Measurements from ENCODE around the gene PPP3R1.
A peak's percentile ranks its signal among the peaks of the same experiment; 100 is the strongest.

PPP3R1 gene

DNA sequence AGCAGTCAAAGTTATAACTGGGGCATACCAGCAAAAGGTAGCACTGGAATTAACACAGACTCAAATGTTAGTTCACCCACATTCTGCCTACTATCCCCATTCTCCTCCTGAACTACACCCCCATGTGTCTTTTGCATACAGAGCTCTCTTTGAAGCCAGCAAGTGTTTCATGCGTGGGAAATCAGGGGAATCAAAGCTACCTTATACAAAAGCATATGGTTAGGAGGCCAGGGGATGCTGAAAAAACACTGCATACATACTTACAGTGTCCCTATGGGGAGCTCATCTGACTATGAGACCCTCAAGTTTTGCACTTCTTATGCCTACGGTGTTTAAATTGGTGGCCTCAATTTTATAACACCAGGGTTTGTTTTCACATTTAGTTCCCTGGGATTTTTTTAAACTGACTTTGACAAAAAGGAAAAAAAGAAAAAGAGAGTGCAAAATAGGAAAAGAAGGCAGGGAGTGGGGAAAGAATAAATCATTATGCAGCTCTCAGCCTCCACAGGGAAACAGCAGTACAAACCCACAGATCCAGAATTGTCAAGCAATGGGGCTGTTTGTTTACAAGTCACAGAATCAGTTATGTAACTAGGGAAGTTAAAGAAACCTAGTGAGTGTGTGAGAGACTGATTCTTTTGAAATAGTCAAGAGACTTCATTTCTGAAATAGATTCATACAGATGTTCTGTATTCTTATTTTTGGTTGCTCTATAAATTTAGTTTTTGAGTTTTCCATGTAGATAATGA is 20.1 kb upstream of the PPP3R1 start:
- H3K4me3 ChIP-seq (ENCODE audit: low read depth, low read length), result no peak overlapping the region
- no peak for DNase-seq (ENCODE audit: low read depth)
- TF ChIP-seq, protein P1, sequence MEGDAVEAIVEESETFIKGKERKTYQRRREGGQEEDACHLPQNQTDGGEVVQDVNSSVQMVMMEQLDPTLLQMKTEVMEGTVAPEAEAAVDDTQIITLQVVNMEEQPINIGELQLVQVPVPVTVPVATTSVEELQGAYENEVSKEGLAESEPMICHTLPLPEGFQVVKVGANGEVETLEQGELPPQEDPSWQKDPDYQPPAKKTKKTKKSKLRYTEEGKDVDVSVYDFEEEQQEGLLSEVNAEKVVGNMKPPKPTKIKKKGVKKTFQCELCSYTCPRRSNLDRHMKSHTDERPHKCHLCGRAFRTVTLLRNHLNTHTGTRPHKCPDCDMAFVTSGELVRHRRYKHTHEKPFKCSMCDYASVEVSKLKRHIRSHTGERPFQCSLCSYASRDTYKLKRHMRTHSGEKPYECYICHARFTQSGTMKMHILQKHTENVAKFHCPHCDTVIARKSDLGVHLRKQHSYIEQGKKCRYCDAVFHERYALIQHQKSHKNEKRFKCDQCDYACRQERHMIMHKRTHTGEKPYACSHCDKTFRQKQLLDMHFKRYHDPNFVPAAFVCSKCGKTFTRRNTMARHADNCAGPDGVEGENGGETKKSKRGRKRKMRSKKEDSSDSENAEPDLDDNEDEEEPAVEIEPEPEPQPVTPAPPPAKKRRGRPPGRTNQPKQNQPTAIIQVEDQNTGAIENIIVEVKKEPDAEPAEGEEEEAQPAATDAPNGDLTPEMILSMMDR (IDR thresholded peaks at IDR 0.05; ENCODE audit: insufficient read depth, low read depth, low read length, missing control alignments), result no peak

DNA sequence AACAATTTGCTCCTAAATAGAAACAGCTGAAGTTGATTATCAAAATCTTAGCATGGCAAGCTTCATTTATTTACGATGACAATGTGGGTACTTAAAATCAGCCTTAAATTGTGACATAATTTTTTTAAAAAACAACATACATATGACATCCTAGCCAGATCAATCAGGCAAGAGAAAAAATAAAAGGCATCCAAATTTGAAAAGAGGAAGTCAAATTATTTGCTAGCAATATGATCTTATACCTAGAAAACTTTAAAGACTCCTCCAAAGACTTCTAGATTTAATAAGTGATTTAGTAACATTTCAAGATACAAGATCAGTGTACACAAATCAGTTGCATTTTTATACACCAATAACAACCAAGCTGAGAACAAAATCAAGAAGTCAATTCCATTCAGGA is 14.3 kb upstream of the PPP3R1 start:
- H3K4me3 ChIP-seq (ENCODE audit: low read depth, low read length), result no peak overlapping the region
- no peak for DNase-seq (ENCODE audit: low read depth)
- TF ChIP-seq, protein P1 (IDR thresholded peaks at IDR 0.05; ENCODE audit: insufficient read depth, low read depth, low read length, missing control alignments), result no peak

DNA sequence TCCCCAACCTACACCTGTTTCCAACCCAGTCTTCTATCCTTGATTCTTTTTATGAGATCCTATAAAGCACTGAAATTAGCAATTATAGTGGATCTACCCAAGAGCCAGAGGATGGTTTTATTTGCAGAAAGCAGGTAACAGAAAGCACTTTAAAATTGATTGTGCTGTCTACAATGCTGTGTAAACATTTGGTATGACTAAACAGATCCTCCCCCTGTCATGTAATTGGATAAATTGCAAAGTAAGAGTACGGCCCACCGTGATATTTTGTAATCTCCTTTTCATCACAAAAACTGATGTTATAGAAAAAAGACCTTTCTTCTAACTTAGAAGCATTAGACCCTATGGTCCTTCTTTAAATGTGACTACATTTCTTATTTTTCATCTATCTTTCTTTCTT is 11.3 kb upstream of the PPP3R1 start:
- no peak for DNase-seq (ENCODE audit: low read depth)
- TF ChIP-seq, protein P1 (IDR thresholded peaks at IDR 0.05; ENCODE audit: insufficient read depth, low read depth, low read length, missing control alignments), result no peak
- H3K4me3 ChIP-seq (ENCODE audit: low read depth, low read length), result no peak overlapping the region

DNA sequence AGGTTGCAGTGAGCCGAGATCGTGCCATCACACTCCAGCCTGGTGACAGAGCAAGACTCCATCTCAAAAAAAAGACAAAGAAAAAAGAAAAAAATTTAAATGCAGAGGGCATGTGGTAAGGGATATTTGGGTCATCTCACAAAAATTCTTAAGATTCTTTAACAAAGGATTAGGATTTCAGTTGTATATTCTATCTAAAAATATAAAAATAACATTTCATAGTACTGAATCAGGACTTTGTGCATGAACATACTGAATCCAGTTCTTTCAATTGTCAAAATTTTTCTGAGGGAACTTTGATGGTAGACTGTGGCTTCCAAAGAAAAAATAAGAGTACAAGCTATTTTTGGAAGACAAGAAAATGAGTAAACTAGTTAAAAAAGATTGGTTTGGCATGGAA is 6.5 kb upstream of the PPP3R1 start:
- H3K4me3 ChIP-seq (ENCODE audit: low read depth, low read length), result no peak overlapping the region
- TF ChIP-seq, protein P1 (IDR thresholded peaks at IDR 0.05; ENCODE audit: insufficient read depth, low read depth, low read length, missing control alignments), result no peak
- no peak for DNase-seq (ENCODE audit: low read depth)

DNA sequence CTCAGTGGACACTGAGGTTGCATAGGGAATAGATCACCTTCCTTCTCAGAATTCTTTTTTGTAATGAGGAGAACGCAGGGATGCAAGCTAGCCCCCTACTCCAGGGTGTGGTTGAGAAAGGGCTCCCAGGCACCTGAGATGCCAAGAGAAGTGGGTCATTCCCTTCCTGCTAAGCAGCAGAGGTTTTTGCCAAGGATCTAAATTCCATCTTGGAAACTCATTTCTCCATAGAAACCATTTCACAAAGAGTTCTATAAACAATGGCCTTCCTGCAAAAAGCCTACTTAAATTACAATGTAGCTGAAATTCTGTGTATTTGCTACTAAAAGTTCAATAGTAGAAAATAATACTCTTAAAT is 3.7 kb upstream of the PPP3R1 start:
- DNase-seq (ENCODE audit: low read depth), result no peak
- H3K4me3 ChIP-seq (ENCODE audit: low read depth, low read length), result no peak overlapping the region
- TF ChIP-seq, protein P1 (IDR thresholded peaks at IDR 0.05; ENCODE audit: insufficient read depth, low read depth, low read length, missing control alignments), result no peak

DNA sequence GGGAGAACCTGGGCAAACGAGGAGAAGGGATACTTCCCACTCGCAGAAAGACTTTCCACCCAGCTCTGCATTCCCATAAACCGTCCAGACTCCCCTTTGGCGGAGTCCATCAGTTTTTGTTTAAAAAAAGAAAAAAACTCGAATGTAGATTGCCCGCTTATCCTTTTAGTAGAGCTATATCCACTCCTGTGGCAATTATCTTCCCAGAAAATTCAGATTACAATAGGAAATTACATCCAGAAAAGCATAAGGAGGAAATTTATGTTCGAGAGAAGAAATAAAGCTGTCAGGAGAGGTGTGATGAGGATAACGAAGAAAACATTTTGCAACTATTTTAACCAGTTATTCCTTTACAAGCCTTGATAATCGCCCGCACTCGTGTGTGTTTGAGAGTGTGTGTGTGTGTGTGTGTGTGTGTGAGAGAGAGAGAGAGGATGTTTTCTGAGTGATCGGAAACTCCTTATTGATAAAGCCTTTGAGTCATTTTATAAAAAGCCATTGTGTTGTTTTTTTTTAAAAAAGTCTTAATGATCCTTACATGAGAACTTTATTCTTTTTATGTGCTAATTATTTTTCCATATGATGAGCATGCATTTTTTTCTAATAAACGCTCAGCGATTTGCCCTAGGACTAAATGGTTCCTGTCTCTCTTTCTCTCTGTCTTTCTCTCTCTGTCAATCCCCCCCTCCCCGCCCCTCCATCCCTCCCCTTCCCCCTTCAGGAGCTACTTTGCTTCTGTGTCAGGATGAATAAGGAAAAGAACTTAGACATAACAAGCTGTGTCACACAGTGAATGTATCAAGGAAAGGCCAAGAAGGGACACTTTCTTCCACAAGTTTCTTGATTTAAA is 1.1 kb upstream of the PPP3R1 start:
- peak overlapping the region; percentile 94 for H3K4me3 ChIP-seq (ENCODE audit: low read depth, low read length)
- DNase-seq (ENCODE audit: low read depth), result peak; percentile 57
- TF ChIP-seq, protein P1 (IDR thresholded peaks at IDR 0.05; ENCODE audit: insufficient read depth, low read depth, low read length, missing control alignments), result no peak

Data from GM12865 (cell line).